Dedifferentiated amniotic fluid mesenchymal stem cell (primary cell): ENCODE measurements around the gene DLG4.
"Not testable (repeated sequence)": the region's sequence is repeated elsewhere in the genome, so short reads cannot be mapped to it uniquely, and the experiment has no call there.

ENCODE experiments used
- DNase-seq: peaks from one replicate; pipeline ENCODE4 v3.0.0-alpha.2; 2016; ENCODE audit errors: extremely low spot score

The DLG4 gene

GRCh38 chr17:7184091-7184488 is 35.5 kb downstream of the DLG4 start:
- no peak for DNase-seq

GRCh38 chr17:7183433-7184090 is 36.1 kb downstream of the DLG4 start:
- DNase-seq = no peak

GRCh38 chr17:7182101-7182500 is 37.5 kb downstream of the DLG4 start:
- DNase-seq = not testable (repeated sequence)

- DNase-seq = no peak
Observed at GRCh38 chr17:7179317-7180254, 40.0 kb downstream of the DLG4 start, which contains the start of gene ASGR1. ASGR1 (minus strand) TSS chr17:7179370; CDS start chr17:7178563, 807 bp downstream.

- DNase-seq = no peak
Observed at GRCh38 chr17:7178973-7179316, 40.7 kb downstream of the DLG4 start.

- no peak for DNase-seq
Observed at GRCh38 chr17:7177954-7178477, 41.6 kb downstream of the DLG4 start.

GRCh38 chr17:7177191-7177953 is 42.3 kb downstream of the DLG4 start:
- peak; percentile 59 for DNase-seq

- no peak for DNase-seq
Observed at GRCh38 chr17:7176841-7177190, 42.8 kb downstream of the DLG4 start.

GRCh38 chr17:7176107-7176840 is 43.4 kb downstream of the DLG4 start:
- no peak for DNase-seq

GRCh38 chr17:7175330-7175733 is 44.3 kb downstream of the DLG4 start:
- DNase-seq = no peak

GRCh38 chr17:7174603-7175326 is 44.9 kb downstream of the DLG4 start:
- DNase-seq = no peak

- DNase-seq = no peak
Observed at GRCh38 chr17:7173687-7174602, 45.7 kb downstream of the DLG4 start.

GRCh38 chr17:7172522-7173191 is 47.0 kb downstream of the DLG4 start:
- not testable (repeated sequence) for DNase-seq

- DNase-seq = not testable (repeated sequence)
Observed at GRCh38 chr17:7169565-7169908, 50.1 kb downstream of the DLG4 start.

- DNase-seq = not testable (repeated sequence)
Observed at GRCh38 chr17:7168841-7169564, 50.6 kb downstream of the DLG4 start.

- DNase-seq = no peak
Observed at GRCh38 chr17:7167832-7168231, 51.8 kb downstream of the DLG4 start.

- no peak for DNase-seq
Observed at GRCh38 chr17:7166873-7167272, 52.8 kb downstream of the DLG4 start.

- not testable (repeated sequence) for DNase-seq
Observed at GRCh38 chr17:7159571-7159970, 60.1 kb downstream of the DLG4 start.
